Measurements from ENCODE around the gene PDXK. TPM values are rescaled to one million over a fixed set of nuclear protein-coding genes. Genes with fewer than 3 reads are reported as not detected.

Gene PDXK
- total and polyA plus RNA-seq, 2 of the 8 experiments (the other 6 are each of a cell fraction or from before 2014, with no cell fraction given) = 78.0 to 112 TPM

- no peak for TF ChIP-seq HDAC2 (IDR thresholded peaks at IDR 0.05; ENCODE audit: borderline replicate concordance in 1 of 2, low read depth in 2 of 2, low read length in 2 of 2)
- TF ChIP-seq ASH2L (IDR thresholded peaks at IDR 0.05; ENCODE audit: low read length) = no peak
- TF ChIP-seq POLR2AphosphoS5 (IDR thresholded peaks at IDR 0.05; ENCODE audit: low read depth, low read length) = no peak
- no peak for TF ChIP-seq CHD7 (IDR thresholded peaks at IDR 0.05; ENCODE audit: insufficient replicate concordance, low read length)
These were observed 89.4 kb downstream of the PDXK start (continued) for GRCh38 chr21:43808367-43808766.

Data from H1 (cell line).